HG03175 (cell line): ENCODE results near the gene ZBTB21.

Source experiments
- ATAC-seq: cut with Tn5 transposase; IDR thresholded peaks from one replicate; pipeline ENCODE4 v1.9.1; 2021; ENCODE audit warnings: mild to moderate bottlenecking, moderate library complexity; ENCODE audit not compliant: unreplicated experiment

Gene ZBTB21

DNA sequence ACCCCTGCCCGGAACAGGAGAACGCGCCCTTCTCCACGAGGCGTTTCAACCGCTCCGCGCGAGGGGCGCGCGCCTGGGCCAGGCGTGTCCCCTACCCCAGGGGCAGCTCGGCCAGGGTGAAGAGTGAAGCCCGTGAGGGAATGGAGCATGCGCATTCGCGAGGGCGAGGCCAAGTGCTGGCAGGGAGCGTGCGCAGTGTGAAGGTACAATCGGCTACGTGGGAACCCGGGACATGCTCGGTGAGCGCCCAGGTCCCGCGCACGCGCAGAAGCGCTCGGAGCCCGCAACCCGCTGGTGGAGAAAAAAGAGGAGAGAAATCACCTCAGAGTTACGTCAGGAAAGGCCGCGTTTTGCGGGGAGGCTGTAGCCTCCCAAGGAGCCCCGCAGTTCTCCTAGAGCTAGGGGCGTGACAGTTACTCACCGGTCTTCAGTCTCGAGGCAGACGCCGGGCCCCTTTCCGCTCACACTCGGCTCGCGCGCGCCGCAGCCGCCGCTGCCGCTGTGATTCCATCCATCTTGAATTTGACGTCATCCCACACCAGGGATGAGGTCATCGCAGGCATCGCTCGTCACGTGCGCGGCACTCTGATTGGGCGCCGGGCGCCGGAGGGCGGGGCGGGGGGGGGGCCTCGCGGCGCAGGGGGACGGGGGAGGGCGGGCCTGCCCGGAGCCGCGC is at the start of gene ZBTB21:
ZBTB21 (minus strand) TSS at position 530 of the 676 bp plus-strand sequence. CDS start 16,265 bp downstream, outside the sequence.
- ATAC-seq, result peak; percentile 70

DNA sequence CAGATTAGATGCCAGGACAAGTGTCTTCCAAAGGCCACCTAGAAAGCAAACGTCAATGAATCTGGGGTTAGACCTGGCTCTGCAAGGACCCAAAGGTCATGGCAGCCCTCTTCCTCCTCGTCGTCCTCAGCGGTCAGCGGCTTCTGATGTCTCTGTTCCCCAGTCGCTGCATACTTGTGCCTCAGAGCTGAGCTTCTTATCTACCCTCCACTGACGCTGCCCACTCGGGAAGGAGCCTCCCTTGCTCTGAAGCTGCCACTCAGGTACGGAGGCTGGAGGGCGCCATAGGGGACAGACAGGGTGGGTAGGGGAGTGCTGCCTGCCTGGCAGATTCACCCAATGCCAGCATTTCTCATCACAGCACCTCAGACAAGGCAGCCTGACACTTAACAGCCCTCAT is 49.6 kb upstream of the ZBTB21 start:
- ATAC-seq, result no peak

DNA sequence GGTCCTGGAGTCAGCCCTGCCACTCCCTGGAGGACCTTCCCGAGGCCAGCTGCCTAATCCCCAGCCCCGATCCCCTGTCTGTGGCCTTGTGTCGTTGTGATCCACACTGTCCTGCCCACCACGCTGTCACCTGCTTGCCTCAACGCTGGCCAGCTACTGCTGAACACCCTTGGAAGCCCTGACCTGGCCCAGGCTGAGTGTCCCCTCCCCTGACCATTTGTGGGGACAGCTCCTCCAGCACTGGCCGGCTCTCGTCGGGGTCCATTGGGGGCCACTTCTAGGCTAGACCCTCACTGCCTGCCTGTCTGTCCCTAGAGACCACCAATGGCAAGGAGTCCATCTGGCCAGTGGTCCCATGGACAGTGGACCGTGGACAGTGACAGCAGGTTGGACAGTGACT is 49.0 kb upstream of the ZBTB21 start:
- ATAC-seq, result no peak

DNA sequence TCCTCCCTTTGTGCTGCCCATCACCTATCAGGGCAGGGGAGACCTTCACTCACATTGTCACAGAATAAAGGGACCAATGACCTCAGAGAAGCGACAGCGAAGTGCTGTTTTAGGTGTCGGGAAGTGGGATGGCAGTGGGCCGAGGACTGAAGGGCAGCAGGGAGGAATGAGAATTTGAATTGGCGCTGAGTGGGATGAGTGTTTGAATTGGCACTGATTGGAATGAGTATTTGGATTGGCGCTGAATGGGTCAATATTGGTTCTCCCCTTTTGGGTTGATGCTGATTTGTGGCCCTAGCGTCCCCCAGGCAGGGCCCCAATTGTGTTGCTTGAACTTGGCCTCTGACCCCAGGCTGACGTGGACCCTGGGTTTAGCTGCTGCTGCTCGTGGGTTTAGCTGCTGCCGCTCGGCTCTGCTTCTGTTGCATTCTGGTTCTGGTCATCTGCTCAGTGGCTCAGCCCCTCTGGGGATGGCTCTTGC is 48.5 kb upstream of the ZBTB21 start:
- no peak for ATAC-seq

DNA sequence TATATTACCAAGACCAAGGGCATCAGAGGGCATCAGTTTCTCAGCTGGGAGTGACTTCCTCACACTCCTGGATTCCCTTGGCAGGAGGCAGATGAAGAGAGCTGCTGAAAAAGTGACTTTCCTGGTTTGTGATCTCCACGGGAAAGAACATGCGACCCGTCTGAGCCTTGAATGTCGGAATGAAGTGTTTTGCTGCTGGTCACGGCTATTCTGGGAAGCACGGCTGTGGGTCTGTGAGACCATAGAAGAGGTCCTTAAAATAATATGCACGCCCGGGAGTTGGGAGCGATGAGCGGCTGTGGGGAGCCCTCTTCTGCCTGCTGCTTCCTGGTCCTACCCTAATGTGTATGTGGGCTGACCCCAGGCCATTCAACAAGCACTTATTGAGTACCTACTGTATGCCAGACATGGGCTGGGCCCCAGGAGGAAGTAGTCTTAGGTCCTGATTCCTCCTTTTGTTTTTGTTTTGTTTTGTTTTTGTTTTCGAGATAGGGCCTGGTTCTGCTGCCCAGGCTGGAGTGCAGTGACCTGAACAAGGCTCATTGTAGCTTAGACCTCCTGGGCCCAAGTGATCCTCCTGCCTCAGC is 47.8 kb upstream of the ZBTB21 start:
- ATAC-seq, result no peak

DNA sequence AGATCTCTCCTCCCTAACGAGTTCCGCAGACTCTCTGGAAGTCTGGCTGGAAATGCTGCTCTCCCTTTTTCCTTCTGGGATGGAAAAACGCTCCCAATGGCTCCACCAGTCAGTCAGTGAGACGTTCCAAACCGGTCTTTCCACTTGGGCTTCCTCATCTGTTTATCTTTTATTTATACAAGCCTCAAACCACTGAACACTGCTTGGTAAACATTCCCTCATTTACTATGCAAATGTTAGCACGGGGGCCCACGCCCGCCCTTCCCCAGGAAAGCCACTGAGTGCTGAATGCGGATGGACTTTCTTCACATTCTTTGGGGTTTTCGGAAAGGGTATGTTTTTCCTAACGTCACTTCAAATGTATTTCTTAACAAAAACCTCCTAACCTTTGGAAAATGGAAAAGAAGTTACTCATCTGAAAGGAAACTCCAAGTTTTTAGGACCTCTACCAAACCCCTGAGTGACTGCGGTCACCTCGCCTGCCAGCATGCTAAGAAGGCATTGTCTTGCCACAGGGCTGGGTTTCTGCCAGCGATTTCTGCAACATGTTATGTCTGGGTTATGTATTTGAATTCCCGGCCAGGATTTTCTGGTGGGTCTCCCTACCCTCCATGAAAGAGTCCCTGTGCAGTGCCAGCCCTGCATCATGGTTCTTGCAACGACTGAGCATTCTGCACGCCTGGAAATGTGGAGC is 47.0 kb upstream of the ZBTB21 start:
- ATAC-seq, result no peak

DNA sequence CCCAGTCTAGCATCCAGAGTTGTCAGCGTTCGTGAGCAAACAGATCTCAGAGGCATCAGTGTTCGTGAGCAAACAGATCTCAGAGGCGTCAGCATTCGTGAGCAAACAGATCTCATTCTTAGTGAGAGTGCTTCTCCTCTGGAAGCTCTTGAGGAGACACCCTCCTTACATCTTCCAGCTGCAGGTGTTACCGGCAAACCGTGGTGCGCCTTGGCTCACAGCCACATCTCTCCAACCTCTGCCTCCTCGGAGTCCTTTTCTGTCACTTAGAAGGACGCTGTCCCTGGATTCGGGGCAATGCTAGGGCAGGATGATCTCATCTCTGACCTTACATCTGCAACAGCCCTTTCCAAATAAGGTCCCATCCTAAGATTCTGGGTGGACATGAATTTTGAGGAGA is 46.3 kb upstream of the ZBTB21 start:
- ATAC-seq, result no peak

DNA sequence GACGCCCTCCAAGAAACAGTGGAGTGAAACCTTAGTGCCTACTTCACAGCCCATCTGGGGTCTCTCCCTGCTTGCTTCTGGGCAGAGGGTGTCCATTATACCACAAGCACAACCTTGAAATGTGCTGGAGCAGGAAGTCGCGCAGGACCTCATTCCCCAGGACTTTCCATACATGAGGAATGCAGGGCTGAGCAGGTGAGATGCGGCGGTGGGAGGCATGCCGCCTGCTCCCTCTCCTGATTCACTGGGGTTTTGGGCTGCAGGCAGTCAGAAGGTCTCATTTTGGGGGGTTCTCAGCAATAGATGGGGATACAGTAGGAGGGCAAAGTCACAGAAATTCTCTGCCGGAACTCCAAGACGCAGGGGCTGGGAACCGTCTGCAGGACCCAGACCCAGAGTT is 45.3 kb upstream of the ZBTB21 start:
- ATAC-seq, result no peak

DNA sequence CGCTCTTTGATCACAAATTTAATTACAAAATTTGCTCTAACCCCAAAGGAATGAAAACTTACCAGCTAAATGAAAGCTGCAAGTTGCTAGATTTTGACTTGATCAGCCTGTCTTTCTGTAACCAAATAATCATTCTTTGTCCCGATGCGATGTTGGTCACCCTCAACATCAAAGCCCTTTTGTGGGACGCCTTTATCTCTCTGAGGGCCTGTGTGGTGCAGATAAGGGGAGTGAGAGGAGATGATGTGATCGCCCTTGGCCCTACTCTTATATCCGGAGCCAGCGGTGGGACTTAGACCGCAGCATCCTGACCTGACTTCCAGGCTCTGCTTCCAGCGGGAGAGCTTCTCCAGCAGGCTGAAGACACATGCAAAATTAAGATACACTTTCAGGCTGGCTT is 41.6 kb upstream of the ZBTB21 start:
- ATAC-seq, result no peak

DNA sequence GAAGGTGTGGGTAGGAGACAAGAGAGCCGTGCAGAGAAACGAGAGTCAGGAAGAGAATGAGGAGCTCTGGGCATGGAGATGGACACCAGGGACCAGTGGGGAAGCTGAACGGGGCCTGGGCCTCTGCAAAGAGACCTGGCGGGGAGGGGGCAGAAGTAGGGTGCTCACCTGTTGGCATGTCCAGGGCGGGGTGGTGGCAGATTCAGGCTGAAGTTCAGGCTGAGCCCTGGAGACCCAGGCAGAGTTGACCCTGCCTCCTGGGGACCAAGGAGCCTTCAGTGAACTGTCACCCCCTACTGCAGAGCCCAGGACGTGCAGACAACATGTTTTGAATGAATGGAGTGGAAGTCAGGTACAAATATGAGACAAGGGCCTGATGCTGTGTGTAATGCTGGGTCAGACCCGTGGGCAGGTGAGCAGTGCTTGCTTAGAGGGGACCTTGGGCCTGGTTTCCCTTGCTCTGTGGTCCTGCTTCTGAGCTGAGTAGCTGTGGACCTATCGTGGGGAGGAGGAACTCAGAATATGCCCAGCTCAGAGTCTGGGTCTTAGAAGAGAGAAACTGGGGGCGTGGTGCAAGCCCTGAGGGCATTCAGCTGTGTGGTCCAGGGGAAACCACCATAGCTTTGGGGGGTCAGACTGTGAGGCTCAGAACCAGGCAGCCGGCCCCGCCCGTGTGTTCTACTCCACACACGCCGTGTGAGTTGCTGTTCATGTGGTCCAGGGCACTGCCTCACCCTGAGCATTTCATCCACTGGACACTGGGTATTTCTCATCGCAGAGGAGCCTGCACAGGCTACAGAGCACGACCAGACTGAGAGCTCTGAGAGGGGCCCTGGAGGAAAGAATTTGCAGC is 39.6 kb upstream of the ZBTB21 start:
- ATAC-seq, result no peak

DNA sequence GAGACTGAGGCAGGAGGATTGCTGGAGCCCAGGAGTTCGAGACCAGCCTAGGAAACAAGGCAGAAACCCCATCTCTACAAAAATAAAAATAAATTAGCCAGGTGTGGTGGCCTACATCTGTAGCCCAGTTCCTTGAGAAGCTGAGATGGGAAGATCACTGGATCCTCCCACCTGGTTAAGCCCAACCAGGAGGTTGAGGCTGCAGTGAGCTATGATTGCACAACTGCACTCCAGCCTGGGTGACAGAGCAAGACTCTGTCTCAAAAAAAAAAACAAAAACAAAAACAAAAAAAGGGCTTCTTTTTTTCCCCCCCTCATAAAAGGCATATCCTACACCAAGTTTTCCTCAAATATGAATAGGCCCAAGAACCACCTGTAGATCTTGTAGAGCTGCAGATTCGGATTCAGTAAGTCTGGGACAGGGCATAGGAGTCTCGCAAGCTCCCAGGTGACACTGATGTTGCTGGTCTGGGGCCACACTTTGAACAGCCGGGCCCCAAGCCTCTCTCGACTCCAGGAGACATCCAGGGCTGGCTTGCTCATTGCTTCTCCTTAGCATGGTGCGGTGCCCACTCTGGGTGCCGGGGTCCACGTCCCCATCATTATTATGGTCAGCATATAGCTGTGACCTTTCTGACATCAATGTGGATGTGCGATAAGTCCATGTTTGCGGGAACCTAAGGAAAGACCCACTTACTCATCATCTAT is 38.9 kb upstream of the ZBTB21 start:
- ATAC-seq, result no peak

DNA sequence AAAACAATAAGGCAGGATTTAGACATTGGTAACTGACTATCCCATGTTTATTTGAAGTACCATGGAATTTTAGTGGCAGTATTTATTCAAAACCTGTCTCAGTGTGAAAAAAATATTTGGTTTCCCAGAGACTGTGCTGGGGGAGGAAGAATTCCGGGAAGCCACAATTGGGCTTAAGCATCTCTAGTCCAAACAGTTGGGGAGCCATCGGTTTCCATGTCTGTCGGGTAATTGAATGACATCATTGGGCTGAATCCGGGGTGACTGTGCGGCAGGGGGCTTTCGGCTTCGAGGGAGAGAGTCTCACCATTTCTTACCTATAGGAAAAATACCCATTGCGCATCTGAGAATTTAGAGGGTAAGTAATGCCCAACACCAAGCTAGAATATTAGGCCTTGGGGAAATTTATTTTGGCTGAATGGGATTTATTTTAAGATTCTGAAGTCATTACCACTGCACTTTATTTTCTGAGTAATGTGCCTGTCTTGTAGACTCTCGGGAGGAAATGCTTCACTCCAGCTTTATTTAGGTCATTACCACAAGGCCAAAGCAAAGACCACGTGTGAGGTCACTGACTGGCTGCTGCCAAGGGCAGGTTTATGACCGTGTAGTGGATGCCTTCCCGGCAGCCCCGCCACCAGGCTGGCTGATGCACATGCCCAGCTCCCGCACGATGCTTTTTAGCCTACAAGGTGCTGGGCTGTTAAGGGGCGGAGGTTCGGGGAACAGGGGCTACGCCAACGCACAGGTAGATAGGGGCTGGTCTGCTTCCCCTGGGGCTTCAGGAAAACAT is 37.9 kb upstream of the ZBTB21 start:
- no peak for ATAC-seq

DNA sequence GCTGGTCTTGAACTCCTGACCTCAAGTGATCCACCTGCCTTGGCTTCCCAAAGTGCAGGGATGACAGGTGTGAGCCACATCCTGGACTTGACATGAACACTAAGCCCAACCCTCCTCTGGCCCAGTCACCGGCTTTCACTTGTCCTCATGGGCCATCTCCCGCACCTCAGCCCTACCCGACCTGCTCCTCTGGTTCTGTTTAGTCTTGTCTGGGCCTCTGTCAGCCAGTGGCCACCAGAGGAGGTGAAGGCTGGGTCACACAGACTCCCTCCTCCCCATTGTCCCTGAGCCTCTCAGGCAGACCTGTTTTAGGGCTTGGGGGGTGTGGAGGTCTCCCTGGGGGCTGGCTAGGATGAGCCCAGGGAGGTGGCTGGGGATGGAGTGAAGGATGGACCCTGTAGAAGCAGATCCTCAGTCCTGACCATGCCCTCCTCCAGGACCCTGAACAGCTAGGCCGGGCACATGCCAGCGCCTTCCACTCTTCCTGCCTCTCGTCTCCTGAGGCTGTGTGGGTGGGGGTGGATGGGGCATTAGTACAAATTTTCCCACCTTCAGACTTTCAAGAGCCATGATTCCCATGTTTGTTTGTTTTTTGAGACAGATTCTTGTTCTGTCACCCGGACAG is 34.8 kb upstream of the ZBTB21 start:
- ATAC-seq, result no peak

DNA sequence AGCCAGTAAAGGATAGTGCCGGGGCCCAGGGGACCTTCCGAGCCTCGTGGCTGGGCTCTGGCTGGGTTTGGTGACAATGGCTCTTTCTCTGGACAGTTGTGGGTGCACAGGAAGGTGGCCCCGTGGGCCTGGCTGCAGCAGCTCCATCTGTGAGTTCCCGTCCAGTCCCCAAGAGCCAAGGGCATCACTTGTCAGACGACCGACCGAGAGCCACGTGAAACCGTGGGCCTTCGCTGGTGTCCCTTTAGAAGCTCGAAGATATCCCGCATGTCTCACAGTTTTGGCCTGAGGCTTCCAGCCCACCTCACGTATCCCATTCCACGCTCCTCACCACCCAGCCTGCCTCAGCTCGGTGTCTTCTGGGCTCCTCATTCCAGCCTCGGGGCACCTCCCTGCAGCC is 33.8 kb upstream of the ZBTB21 start:
- ATAC-seq, result no peak

DNA sequence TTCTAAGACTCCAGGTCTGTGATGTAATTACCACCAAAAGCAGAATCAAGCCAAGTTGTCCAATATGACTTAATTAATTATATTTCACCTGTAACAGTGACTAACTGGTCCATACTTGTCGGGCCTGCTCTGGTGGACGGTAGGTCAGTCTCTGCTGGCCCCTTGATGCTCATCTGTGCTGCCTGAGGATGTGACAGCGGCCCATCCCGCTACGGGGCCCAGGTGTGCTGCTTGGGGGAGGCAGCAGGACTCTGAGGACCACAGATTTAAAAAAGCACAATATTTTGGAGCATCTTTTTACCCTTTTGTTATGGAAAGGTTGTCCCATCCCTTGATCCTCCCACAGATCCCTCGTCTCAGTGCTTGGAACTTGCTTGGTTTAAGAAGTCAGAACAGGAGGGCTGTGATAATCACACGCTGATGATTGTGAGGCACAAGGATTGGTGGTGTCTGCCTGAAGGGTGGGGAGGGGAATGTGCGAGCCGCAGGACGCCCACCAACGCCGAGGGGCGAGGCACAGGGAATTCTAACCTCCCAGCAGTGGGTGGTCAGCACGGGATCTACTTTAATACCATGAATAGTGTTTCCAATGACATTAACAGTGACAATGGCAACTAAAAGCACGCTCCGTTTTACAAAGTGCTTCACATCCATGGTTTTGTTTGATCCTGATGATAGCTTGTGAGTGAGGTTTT is 33.2 kb upstream of the ZBTB21 start:
- no peak for ATAC-seq

DNA sequence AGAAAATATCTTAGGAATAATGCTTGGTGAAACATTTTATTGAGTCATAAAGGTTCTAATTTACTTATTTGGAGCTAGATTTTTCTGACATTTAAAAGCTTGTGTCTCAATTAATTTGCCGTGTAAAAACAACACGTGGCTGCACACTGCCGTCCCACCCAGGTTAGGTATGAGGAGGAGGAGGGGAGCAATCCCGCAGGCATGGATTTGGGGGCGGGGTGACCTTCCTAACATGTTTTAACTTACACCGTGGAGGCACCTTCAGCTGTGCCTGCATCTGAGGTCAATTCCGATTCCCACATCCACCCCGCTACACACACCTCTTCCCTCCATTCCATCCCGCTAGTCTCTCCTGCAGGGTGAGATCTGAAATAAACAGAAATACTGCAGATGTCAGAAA is 32.5 kb upstream of the ZBTB21 start:
- no peak for ATAC-seq

DNA sequence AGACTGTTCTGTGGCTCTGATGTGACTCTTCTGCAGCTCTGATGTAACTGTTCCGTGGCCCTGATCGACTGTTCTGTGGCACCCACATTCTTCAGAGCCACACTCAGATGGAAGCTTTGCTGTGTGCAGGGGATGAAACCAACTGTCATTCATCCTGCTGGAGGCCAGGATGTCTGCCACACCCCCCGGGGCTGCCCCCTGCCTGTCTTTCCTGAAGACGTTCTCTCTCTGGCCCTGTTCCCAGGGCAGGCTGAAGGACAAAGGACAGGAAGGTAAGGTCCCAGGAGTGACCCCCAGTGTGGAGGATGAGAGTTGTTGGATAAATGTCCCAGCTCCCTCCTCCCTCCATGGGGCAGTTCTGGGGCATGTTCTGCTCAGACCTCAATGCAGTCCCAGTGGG is 31.6 kb upstream of the ZBTB21 start:
- ATAC-seq, result no peak

DNA sequence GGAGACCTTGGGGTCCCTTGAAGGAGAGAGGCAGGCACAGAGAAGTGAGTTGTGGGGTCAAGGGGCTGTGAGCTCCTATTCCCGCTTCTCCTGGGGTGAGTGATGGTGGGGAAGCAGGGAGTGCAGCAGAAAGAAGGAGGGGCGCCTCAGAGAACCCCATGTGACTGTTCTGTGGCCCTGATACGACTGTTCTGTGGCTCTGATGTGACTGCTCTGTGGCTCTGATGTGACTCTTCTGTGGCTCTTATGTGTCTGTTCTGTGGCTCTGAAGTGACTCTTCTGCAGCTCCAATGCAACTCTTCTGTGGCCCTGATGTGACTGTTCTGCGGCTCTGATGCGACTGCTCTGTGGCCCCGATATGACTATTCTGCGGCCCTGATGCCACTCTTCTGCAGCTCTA is 31.1 kb upstream of the ZBTB21 start:
- ATAC-seq, result no peak
